OCI-LY3 (cell line): ENCODE results near the gene PRKAG3.

Experiments used
- H2AFZ ChIP-seq: fragments of 200-600, 300-600 bp; shearing (Covaris generic); 2 replicates; pipeline ENCODE4 v1.6.0; 2014; ENCODE audit warnings: antibody characterized with exemption, low read depth, low read length
- H3K27ac ChIP-seq: fragments of 200-600, 300-600 bp; sonication (generic); 2 replicates; pipeline ENCODE4 v1.5.1; 2014; ENCODE audit warnings: mild to moderate bottlenecking, low read length, moderate library complexity, mixed read lengths
- H3K27me3 ChIP-seq: fragments of 200-600, 300-600 bp; sonication (generic); 2 replicates; pipeline ENCODE4 v1.6.1; 2014; ENCODE audit warnings: low read depth, low read length, mixed read lengths
- H3K36me3 ChIP-seq: fragments of 200-600, 300-600 bp; sonication (generic); replicated peaks from 2 replicates; pipeline ENCODE3; 2014; ENCODE audit warnings: low read depth, low read length, mixed read lengths
- H3K4me1 ChIP-seq: fragments of 300-600, 200-600 bp; sonication (generic); 2 replicates; pipeline ENCODE4 v1.6.1; 2014; ENCODE audit warnings: low read length, mixed read lengths
- H3K4me2 ChIP-seq: fragments of 200-600, 300-600 bp; sonication (generic); 2 replicates; pipeline ENCODE4 v1.6.1; 2014; ENCODE audit warnings: low read length, mixed read lengths
- H3K4me3 ChIP-seq: fragments of 300-600, 200-600 bp; sonication (generic); 2 replicates; pipeline ENCODE4 v1.5.1; 2014; ENCODE audit warnings: antibody characterized with exemption, mild to moderate bottlenecking, low read length, moderate library complexity
- H3K79me2 ChIP-seq: fragments of 300-600, 200-600 bp; shearing (Covaris generic); 2 replicates; pipeline ENCODE4 v1.6.1; 2014; ENCODE audit warnings: mild to moderate bottlenecking, low read length, mixed read lengths
- H3K9ac ChIP-seq: fragments of 300-600, 200-600 bp; shearing (Covaris generic); 2 replicates; pipeline ENCODE4 v1.6.0; 2014; ENCODE audit warnings: mild to moderate bottlenecking, low read length, moderate library complexity
- H3K9me3 ChIP-seq: fragments of 200-600, 300-600 bp; shearing (Covaris generic); 2 replicates; pipeline ENCODE4 v1.6.1; 2014; ENCODE audit warnings: low read length, mixed read lengths; ENCODE audit not compliant: insufficient read depth
- H4K20me1 ChIP-seq: fragments of 200-600, 300-600 bp; sonication (generic); 2 replicates; pipeline ENCODE4 v1.6.1; 2016; ENCODE audit warnings: low read length, mixed read lengths; ENCODE audit not compliant: insufficient read depth
- EZH2phosphoT487 ChIP-seq: fragments of 200-600 bp; shearing (Covaris generic); IDR thresholded peaks from 2 replicates; pipeline ENCODE4 v1.6.1; 2018; ENCODE audit warnings: antibody characterized with exemption, mixed run types, low read depth
- TF ChIP-seq, protein P1 (sequence below): fragments of 200-600, 300-600 bp; sonication (generic); IDR thresholded peaks from 2 replicates; pipeline ENCODE4 v1.5.1; 2014; ENCODE audit warnings: antibody characterized with exemption, low read length, low read depth

The PRKAG3 gene

GRCh38 chr2:218807626-218808025 lies 24.0 kb downstream of the PRKAG3 start:
- no peak overlapping the region for H3K4me3 ChIP-seq
- no peak overlapping the region for H3K4me2 ChIP-seq
- no peak overlapping the region for H2AFZ ChIP-seq
- H3K4me1 ChIP-seq = no peaks in the 10 kb centered on the region
- H3K79me2 ChIP-seq = no peaks in the 10 kb centered on the region
- no peaks in the 10 kb centered on the region for H4K20me1 ChIP-seq
- no peak for TF ChIP-seq EZH2phosphoT487
- TF ChIP-seq, protein P1, sequence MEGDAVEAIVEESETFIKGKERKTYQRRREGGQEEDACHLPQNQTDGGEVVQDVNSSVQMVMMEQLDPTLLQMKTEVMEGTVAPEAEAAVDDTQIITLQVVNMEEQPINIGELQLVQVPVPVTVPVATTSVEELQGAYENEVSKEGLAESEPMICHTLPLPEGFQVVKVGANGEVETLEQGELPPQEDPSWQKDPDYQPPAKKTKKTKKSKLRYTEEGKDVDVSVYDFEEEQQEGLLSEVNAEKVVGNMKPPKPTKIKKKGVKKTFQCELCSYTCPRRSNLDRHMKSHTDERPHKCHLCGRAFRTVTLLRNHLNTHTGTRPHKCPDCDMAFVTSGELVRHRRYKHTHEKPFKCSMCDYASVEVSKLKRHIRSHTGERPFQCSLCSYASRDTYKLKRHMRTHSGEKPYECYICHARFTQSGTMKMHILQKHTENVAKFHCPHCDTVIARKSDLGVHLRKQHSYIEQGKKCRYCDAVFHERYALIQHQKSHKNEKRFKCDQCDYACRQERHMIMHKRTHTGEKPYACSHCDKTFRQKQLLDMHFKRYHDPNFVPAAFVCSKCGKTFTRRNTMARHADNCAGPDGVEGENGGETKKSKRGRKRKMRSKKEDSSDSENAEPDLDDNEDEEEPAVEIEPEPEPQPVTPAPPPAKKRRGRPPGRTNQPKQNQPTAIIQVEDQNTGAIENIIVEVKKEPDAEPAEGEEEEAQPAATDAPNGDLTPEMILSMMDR = no peak
- no peaks in the 10 kb centered on the region for H3K27me3 ChIP-seq
- H3K9ac ChIP-seq = no peak overlapping the region
- H3K27ac ChIP-seq = no peak overlapping the region
- no peaks in the 10 kb centered on the region for H3K36me3 ChIP-seq
- H3K9me3 ChIP-seq = no peaks in the 10 kb centered on the region

DNA sequence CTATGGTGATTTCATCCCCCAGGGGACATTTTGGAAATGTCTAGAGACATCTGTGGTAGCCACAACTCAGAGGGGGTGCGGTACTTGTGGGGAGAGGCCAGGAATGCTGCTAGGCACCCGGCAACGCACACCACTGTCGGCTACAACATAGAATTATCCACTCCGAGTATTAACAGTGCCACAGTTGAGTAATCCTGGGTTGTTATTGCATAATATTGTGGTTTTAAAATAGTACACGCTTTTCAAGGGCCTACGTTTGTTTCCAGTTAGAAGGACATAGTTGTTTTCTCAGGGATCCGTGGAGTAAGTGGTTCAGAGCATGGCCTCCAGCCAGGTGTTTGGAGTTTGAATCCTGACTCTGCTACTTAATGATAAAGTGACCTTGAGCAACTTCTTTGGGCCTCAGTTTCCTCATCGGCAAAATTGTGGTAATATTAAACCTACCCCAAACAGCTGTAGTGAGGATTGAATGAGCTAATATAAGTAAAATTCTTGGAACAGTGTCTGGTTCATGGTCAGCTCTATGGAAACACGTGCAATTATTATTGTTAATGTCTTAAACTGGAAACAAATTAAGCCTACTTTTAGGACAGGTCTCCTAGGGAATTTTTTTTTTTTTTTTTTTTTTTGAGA lies 25.1 kb downstream of the PRKAG3 start:
- Histone ChIP-seq H3K27ac (no peak overlapping the region), H3K36me3 (no peaks in the 10 kb centered on the region), H4K20me1 (no peaks in the 10 kb centered on the region), H3K79me2 (no peaks in the 10 kb centered on the region), H3K4me3 (no peak overlapping the region), H3K27me3 (no peaks in the 10 kb centered on the region), H2AFZ (peak overlapping the region; percentile 54; the same call in 1 of the 2 replicates), H3K9ac (no peak overlapping the region), H3K4me1 (no peaks in the 10 kb centered on the region), H3K4me2 (no peak overlapping the region), H3K9me3 (no peaks in the 10 kb centered on the region)
- no peak for TF ChIP-seq EZH2phosphoT487
- TF ChIP-seq, protein P1 = no peak

- no peaks in the 10 kb centered on the region for H3K9me3 ChIP-seq
- H3K27me3 ChIP-seq = no peaks in the 10 kb centered on the region
- no peaks in the 10 kb centered on the region for H3K4me1 ChIP-seq
- no peaks in the 10 kb centered on the region for H4K20me1 ChIP-seq
- H3K9ac ChIP-seq = no peak overlapping the region
- no peak overlapping the region for H3K4me2 ChIP-seq
- no peak overlapping the region for H3K4me3 ChIP-seq
- H3K79me2 ChIP-seq = no peaks in the 10 kb centered on the region
- TF ChIP-seq EZH2phosphoT487 = no peak
- TF ChIP-seq, protein P1 = no peak
- H3K36me3 ChIP-seq = no peaks in the 10 kb centered on the region
- H3K27ac ChIP-seq = no peak overlapping the region
- H2AFZ ChIP-seq = no peak overlapping the region
These were observed 26.0 kb downstream of the PRKAG3 start for GRCh38 chr2:218805627-218806026.

- Histone ChIP-seq H3K4me2 (no peak overlapping the region), H3K27ac (no peak overlapping the region), H3K79me2 (no peaks in the 10 kb centered on the region), H2AFZ (no peak overlapping the region), H3K9ac (no peak overlapping the region), H4K20me1 (no peaks in the 10 kb centered on the region), H3K27me3 (no peaks in the 10 kb centered on the region), H3K9me3 (no peaks in the 10 kb centered on the region), H3K4me1 (no peaks in the 10 kb centered on the region), H3K4me3 (no peak overlapping the region), H3K36me3 (no peaks in the 10 kb centered on the region)
- no peak for TF ChIP-seq EZH2phosphoT487
- TF ChIP-seq, protein P1 = no peak
These were observed 26.8 kb downstream of the PRKAG3 start for GRCh38 chr2:218804817-218805216.
